ENCODE measurements around the gene ZBTB47. TPM values are rescaled to one million over a fixed set of nuclear protein-coding genes. Genes with fewer than 3 reads are reported as not detected.

Gene ZBTB47
- 9.5 TPM for polyA plus RNA-seq (2012; ENCODE audit: insufficient read length, low read depth)

DNA sequence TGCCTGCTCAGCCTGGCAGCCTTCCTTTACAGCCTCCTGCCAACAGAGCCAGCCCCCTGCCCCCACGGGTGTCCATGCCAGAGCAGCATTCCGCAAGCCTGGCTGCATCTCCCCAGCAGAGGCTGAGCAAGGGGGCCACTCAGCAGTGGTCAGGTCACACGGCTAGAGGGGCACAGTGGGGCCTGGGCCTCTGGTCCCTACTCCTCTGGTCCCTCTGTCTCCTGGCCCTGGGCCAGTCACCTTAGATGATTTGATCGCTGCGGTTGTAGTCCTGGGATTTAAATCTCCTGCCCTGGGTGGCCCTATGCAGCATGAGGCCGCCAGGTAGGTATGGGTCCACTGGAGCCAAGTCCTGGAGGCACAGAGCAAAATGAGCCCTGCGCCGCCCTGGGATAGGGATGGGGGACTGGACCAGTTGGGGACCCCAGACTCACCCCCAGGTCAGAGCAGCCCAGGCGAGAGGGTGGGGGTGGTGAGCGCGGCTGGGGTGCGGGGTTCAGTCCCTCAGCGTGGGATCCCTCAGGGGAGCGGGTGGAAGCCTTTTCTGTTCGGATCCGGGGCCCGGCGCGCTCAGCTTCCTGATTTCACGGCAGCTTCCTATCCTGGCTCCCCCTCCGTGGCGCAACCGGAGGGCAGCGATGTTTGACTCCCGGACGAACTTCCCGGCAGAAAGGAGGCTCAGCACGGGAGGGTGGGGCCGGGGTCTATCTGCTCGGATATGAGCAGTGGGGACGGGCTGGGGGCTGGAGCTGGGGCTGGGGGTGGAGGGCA, at the start of gene ZBTB47:
ZBTB47 (plus strand) TSS at position 138 of the 771 bp plus-strand sequence. CDS start 4,659 bp downstream, outside the sequence.
- no peak for TF ChIP-seq SIN3A (IDR thresholded peaks at IDR 0.05; ENCODE audit: borderline replicate concordance, insufficient read depth, low read length)
- TF ChIP-seq, protein P1, sequence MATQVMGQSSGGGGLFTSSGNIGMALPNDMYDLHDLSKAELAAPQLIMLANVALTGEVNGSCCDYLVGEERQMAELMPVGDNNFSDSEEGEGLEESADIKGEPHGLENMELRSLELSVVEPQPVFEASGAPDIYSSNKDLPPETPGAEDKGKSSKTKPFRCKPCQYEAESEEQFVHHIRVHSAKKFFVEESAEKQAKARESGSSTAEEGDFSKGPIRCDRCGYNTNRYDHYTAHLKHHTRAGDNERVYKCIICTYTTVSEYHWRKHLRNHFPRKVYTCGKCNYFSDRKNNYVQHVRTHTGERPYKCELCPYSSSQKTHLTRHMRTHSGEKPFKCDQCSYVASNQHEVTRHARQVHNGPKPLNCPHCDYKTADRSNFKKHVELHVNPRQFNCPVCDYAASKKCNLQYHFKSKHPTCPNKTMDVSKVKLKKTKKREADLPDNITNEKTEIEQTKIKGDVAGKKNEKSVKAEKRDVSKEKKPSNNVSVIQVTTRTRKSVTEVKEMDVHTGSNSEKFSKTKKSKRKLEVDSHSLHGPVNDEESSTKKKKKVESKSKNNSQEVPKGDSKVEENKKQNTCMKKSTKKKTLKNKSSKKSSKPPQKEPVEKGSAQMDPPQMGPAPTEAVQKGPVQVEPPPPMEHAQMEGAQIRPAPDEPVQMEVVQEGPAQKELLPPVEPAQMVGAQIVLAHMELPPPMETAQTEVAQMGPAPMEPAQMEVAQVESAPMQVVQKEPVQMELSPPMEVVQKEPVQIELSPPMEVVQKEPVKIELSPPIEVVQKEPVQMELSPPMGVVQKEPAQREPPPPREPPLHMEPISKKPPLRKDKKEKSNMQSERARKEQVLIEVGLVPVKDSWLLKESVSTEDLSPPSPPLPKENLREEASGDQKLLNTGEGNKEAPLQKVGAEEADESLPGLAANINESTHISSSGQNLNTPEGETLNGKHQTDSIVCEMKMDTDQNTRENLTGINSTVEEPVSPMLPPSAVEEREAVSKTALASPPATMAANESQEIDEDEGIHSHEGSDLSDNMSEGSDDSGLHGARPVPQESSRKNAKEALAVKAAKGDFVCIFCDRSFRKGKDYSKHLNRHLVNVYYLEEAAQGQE (IDR thresholded peaks at IDR 0.05; ENCODE audit: insufficient read depth in 1 of 2, low read depth in 2 of 2, low read length in 2 of 2) = no peak
- no peak for TF ChIP-seq TAF1 (IDR thresholded peaks at IDR 0.05; ENCODE audit: borderline replicate concordance, insufficient read depth, low read length)
- no peak for TF ChIP-seq POLR2AphosphoS5 (IDR thresholded peaks at IDR 0.05; ENCODE audit: low read depth, low read length)
- no peak for TF ChIP-seq FOXP2 (optimal IDR thresholded peaks at IDR 0.05; ENCODE audit: borderline replicate concordance, extremely low read depth, extremely low read length, insufficient read depth)

DNA sequence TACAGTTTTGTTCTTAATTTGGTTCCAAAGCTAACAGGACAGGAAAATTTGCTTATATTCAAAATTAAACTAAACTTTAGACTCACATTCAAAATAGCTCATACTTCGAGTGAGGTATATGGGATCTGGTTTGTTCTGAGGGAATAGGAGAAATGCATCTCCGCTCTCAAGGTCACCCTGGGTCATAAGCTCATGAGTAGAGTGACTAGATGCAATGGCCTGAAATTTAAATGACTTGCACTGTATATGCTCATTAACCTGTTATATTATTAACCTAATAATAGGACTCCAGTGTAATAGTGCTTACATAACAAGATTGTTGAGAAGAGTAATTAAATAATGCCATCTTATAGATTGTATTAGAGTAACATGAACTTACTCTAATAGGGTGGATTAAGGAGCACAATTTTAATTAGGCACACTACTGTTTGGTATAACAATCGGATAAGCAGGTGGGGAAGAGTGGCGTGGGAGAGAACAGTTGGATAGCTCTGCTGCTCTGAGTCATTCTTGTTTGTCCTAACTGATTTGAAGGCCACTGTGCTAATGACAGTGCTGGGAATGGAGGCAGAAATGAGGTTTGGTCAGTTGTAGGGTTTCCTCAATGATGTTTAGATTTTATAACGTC, 47.8 kb upstream of the ZBTB47 start:
- TF ChIP-seq TAF1 (IDR thresholded peaks at IDR 0.05; ENCODE audit: borderline replicate concordance, insufficient read depth, low read length) (no peak), FOXP2 (optimal IDR thresholded peaks at IDR 0.05; ENCODE audit: borderline replicate concordance, extremely low read depth, extremely low read length, insufficient read depth) (no peak)
- TF ChIP-seq, protein P1 (IDR thresholded peaks at IDR 0.05; ENCODE audit: insufficient read depth in 1 of 2, low read depth in 2 of 2, low read length in 2 of 2) = no peak

DNA sequence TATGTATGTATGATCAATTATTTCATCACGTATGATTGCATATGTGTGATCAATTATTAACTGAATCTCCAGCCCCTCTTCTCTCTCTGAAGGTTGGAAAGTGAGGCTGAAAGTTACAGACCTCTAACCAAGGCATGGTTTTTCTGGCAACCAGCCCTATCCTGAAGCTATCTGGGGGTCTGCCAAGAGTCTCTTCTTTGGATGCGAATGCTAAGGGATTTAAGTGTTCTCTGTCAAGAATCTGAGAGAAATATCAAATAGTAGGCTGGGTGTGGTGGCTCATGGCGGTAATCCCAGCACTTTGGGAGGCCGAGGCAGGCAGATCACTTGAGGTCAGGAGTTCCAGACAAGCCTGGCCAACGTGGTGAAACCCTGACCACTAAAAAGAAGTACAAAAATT, 44.9 kb upstream of the ZBTB47 start:
- no peak for TF ChIP-seq FOXP2 (optimal IDR thresholded peaks at IDR 0.05; ENCODE audit: borderline replicate concordance, extremely low read depth, extremely low read length, insufficient read depth)
- TF ChIP-seq POLR2AphosphoS5 (IDR thresholded peaks at IDR 0.05; ENCODE audit: low read depth, low read length) = no peak
- no peak for TF ChIP-seq SIN3A (IDR thresholded peaks at IDR 0.05; ENCODE audit: borderline replicate concordance, insufficient read depth, low read length)
- TF ChIP-seq, protein P1 (IDR thresholded peaks at IDR 0.05; ENCODE audit: insufficient read depth in 1 of 2, low read depth in 2 of 2, low read length in 2 of 2) = no peak
- no peak for TF ChIP-seq TAF1 (IDR thresholded peaks at IDR 0.05; ENCODE audit: borderline replicate concordance, insufficient read depth, low read length)

DNA sequence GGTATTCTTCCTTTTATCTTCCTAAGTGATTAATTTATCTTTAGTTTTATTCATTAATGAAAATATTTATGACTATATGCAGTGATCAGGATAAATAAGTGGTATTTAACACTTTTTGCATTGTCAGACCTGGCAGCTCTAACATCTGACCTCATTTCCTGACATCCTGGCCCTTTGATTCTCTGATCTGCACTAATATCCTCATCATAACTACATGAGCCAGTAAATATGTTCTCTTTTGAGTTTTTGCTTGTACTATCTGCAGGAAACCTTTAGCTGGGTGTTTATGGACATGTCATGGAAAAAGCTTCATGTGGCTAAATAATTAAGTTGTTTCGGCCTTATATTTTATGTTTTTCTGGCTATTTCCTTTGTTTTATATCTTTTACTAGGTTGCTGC, 42.5 kb upstream of the ZBTB47 start:
- TF ChIP-seq, protein P1 (IDR thresholded peaks at IDR 0.05; ENCODE audit: insufficient read depth in 1 of 2, low read depth in 2 of 2, low read length in 2 of 2) = no peak
- TF ChIP-seq FOXP2 (optimal IDR thresholded peaks at IDR 0.05; ENCODE audit: borderline replicate concordance, extremely low read depth, extremely low read length, insufficient read depth) = no peak
- no peak for TF ChIP-seq SIN3A (IDR thresholded peaks at IDR 0.05; ENCODE audit: borderline replicate concordance, insufficient read depth, low read length)
- no peak for TF ChIP-seq TAF1 (IDR thresholded peaks at IDR 0.05; ENCODE audit: borderline replicate concordance, insufficient read depth, low read length)

Data from PFSK-1 (cell line).